GM23248 (cell line): ENCODE measurements around the gene CEL.

Experiments used
- EZH2 ChIP-seq: fragments of 200-600 bp; sonication (generic); IDR thresholded peaks from 2 replicates; pipeline ENCODE4 v1.6.1; 2018; ENCODE audit warnings: antibody characterized with exemption, mild to moderate bottlenecking; ENCODE audit not compliant: insufficient read depth, poor library complexity, severe bottlenecking
- EZH2phosphoT487 ChIP-seq: fragments of 200-600 bp; sonication (generic); IDR thresholded peaks from 2 replicates; pipeline ENCODE4 v1.6.1; 2018; ENCODE audit warnings: antibody characterized with exemption, moderate library complexity, mild to moderate bottlenecking, low read depth; ENCODE audit not compliant: insufficient read depth

GRCh38 chr9:133064241-133065069, 2.7 kb downstream of the CEL start:
- TF ChIP-seq EZH2phosphoT487 (no peak), EZH2 (no peak)
